HG02571 (cell line): ENCODE measurements around the gene ZNF19.
A peak's percentile ranks its signal among the peaks of the same experiment; 100 is the strongest.

Experiments
- ATAC-seq: cut with Tn5 transposase; IDR thresholded peaks from one replicate; pipeline ENCODE4 v1.9.1; 2021; ENCODE audit warnings: mild to moderate bottlenecking, moderate library complexity; ENCODE audit not compliant: unreplicated experiment

Gene ZNF19

GRCh38 chr16:71491054-71491453 lies 1.9 kb upstream of the ZNF19 start:
- no peak for ATAC-seq

DNA sequence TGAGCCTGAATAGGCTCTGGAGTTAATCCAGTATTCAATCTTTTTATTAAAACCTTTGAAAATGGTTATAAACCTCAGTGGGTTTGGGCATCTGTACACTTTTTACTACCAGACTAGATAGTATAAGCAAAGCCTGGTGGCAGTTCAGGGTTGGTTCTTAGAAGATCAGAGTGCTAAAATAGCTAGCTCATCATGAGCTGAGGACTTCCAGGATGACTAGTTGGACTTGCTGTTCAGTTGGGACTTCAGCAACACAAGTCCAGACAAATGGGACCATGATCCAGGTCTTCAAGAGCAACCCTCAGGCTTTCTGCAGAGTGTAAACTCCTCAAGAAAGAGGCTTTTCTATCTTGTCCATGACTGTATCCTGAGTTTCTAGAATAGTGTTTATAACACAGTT lies 1.2 kb upstream of the ZNF19 start:
- ATAC-seq: no peak

DNA sequence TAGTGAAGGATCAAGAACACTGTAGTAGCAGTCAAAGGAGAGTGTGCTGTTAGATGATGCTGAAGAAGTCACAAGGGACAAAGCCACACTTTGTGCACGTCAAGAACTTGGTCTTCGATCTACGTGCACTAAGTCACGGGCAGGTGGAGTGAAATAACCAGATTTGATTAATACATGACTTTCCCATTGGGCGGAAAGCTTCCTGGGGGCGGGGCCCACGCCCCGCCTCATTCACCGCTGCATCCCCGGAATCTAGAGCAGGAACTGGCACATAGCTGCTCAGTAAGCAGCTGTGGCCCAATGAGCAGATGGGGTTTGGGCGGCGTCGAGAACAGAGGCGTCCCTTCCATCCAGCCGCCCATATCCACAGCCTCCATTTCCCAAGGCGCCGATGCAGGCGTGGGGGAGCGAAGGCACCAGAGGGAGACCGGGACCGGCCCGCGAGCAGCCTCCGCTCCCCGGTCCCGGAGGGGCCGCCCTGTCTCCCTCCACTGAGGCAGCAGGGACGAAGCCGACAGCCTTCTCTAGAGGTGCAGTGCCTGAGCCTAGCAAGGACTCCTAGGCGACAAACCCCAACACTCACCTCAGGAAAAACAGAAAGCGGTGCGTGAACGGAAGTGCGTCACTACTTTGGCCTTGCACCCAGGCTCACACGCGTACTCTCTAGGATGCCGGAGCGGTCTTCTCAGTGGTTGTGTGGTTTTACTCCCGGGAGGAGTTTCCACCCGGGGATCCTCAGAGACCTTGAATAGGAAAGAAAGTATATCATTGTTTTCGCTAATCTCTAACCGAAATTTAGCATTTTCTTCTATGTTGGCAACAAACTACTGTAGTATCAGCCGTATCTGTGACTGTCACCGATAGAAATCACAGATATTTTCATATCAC lies 4.9 kb downstream of the ZNF19 start:
- ATAC-seq: peak; percentile 85

- no peak for ATAC-seq
Observed at GRCh38 chr16:71482569-71482968, 6.6 kb downstream of the ZNF19 start.

GRCh38 chr16:71480956-71481355 lies 8.2 kb downstream of the ZNF19 start:
- ATAC-seq: no peak

- no peak for ATAC-seq
Observed at GRCh38 chr16:71479420-71479819, 9.7 kb downstream of the ZNF19 start.

DNA sequence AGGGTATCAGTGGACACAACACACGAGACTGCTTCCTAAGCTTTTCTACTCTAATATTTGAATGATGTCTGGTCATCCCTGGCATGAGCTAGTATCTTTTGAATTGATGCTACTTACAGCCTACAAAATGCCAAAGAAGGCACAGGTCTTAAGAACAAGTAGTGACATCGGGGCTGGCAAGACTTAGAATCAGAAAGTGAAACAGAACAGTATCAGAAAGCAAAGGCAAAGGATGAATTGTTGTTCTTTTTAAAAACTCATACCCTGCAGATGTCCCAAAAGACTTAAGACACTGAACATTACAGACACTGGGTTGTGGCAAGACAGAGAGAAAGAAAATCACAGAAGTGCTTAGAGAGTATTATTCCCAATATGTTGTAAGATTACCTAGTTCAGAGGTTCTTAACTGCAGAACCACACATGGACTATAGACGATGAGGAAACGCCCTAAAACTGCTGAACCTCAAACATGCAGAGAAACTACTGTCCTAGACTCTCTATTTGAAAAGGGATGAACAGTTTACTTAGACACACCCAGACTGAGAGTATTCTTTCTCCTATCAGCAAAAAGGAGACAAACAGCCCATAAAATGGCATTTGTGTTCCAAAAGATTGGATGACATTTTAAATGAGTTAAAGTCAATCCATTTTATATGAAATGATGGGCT lies 12.5 kb downstream of the ZNF19 start:
- no peak for ATAC-seq

DNA sequence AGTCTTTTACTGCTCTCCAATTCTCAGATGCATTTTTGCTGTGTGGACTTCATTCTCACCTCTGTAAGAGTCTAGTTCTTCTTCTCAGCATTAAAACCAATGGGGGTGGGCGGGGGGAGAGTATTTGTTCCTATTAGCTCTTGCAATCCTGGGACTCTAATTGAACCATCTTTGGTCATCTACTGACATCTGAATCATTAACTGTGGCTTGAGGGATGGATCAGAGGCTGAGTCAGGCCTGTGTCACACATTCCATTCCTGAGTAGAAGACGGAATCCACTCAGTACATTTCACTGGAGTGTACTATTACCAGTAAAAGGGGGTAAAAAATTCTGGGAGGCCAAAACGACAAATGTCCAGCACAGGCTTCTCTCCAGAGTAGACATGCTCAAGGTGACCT lies 14.3 kb downstream of the ZNF19 start:
- no peak for ATAC-seq

GRCh38 chr16:71473891-71474290 lies 15.2 kb downstream of the ZNF19 start:
- no peak for ATAC-seq

- ATAC-seq: no peak
Observed at GRCh38 chr16:71472931-71473330, 16.2 kb downstream of the ZNF19 start.

- ATAC-seq: no peak
Observed at GRCh38 chr16:71472051-71472450, 17.1 kb downstream of the ZNF19 start.

GRCh38 chr16:71467810-71468209 lies 21.3 kb downstream of the ZNF19 start:
- no peak for ATAC-seq

GRCh38 chr16:71464231-71464630 lies 24.9 kb downstream of the ZNF19 start:
- ATAC-seq: no peak

DNA sequence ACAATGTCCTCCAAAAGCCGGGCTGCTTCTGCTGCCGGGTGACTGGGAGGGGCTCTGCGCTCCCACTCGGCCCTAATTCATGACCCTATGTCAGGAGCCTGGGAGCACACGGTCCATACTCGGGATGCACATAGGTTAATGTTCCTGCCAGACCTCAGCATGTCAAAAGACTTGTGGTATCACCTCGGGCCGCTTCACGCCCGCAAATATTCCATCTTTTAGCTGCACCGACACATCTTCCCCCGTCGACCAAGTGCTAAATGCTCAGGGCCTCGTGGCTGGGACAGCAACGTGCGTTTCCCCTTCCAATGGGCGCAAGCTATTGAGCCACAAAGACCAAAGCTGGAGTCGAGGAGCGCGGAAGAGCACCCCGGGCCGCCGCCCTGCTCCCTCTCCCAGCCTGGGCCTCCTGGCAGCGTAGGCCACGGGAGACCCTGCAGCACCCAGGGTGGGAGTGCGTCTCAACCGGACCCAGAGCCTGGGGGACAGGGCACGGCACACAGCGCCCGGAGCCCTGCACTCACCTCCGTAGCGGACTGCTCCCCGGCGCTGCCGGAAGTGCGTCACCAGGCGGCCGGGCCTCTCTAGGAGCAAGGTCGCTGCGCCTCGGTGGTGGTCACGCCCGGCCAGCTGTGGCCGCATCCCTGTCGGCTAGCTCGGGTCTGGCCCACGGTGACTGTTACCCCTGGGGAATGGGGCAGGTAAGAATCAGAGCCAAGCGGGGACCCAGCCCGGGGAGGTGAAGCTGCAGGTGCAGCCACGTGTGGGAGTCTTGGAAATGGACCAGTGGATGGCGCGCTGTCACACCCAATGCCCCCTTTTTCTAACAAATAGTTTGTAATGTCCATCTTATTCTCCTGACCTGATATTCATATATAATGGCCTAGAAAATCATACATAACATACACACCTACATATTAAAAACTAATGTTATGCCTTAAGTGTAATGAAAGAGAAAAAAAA lies 27.2 kb downstream of the ZNF19 start, which contains the start of gene ZNF23:
TSS of gene ZNF23 (minus strand) at position 562 of the 963 bp plus-strand sequence. CDS start 5,451 bp downstream, outside the sequence.
- peak; percentile 96 for ATAC-seq

- no peak for ATAC-seq
Observed at GRCh38 chr16:71460941-71461340, 28.2 kb downstream of the ZNF19 start.

DNA sequence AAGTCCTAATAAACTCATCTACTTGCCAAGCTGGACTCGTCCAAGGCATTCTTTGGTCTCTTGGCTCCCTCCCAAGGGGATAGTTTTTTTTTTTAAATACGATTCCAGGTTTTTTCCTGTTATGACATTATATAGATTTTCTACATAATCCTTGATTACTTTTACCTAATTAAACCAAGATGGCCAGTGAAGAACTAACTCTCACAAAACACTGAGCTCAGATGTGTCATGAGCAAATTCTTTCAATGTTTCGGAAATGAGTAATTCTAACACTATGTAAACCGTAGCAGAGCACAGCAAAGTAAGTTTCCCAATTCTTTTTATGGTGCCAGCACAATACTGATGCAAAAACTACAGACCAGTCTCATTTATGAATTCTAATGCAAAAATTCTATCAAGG lies 28.9 kb downstream of the ZNF19 start:
- no peak for ATAC-seq

DNA sequence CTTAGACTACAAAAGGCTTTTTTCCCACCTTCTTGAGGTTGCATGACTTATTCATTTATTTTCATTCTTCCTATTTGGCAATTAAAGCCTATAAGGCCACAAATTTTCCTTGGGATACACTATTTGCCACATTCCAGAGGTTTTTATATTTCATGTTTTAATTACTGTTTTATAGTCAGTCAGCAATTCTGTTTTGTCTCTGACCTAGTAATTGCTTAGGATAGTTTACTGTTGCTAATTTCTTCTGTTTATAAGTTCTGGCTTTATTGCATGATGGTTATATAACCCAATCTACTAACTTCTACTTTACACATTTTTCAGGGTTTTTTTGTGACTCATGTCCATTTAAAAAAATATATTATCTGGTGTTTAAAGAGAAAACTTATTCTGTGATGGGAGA lies 29.6 kb downstream of the ZNF19 start:
- ATAC-seq: no peak

DNA sequence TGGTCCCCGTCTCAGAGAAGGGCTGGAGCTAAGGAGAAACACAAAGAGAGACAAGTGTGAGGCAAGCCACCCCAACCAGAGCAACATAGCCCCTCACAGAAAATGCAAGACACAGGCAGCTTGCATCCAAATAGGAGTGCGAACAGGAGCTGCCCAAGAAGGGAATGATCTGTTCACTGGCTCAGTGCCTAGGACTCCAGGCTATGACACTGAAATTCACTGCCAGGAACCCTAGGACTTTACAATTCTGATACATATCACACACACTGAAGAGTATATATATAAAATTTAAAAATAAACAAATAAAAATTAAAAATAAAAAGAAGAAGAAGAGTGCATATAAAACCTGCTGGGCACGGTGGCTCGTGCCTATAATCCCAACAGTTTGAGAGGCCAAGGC lies 32.3 kb downstream of the ZNF19 start:
- no peak for ATAC-seq

DNA sequence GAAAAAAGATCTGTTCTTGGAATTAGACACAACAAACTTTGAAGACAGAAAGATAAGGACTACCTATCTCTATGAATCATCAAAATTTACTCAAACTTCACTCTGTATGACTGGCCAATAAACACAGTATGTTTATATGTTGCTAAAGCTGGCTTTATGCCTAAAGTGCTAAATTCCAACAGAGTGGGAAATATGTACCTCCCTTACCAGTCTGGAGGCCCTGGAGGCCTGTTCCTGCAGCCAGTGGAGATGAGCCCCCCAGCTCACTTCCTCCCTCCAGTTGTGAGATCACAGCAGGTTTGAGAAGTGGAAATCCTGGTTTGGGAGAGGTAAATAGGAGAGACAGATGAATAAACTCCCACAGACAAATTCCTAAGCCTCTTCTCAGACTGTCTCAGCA lies 36.1 kb downstream of the ZNF19 start:
- ATAC-seq: no peak

DNA sequence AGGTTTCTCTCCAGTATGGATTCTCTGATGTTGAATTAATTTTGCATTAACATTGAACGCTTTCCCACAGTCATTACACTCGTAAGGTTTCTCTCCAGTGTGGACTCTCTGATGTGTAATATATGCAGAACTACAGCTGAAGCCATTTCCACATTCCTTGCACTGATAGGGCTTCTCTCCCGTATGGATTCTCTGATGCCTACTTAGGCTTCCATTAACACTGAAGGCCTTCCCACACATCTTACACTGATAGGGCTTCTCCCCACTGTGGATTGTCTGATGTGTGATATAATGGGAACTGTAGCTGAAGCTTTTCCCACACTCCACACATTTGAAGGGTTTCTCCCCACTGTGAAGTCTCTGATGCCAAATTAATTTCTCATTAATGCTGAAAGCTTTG lies 40.1 kb downstream of the ZNF19 start:
- no peak for ATAC-seq

- no peak for ATAC-seq
Observed at GRCh38 chr16:71448274-71448866, 40.8 kb downstream of the ZNF19 start.
